Measurements from ENCODE around the gene NOD2. TPM values are rescaled to one million over a fixed set of nuclear protein-coding genes. Genes with fewer than 3 reads are reported as not detected.

The NOD2 gene
- total and polyA plus RNA-seq, 2 of the 13 experiments (the other 11 are each of a cell fraction or from before 2014, with no cell fraction given): 0.27 to 0.81 TPM

DNA sequence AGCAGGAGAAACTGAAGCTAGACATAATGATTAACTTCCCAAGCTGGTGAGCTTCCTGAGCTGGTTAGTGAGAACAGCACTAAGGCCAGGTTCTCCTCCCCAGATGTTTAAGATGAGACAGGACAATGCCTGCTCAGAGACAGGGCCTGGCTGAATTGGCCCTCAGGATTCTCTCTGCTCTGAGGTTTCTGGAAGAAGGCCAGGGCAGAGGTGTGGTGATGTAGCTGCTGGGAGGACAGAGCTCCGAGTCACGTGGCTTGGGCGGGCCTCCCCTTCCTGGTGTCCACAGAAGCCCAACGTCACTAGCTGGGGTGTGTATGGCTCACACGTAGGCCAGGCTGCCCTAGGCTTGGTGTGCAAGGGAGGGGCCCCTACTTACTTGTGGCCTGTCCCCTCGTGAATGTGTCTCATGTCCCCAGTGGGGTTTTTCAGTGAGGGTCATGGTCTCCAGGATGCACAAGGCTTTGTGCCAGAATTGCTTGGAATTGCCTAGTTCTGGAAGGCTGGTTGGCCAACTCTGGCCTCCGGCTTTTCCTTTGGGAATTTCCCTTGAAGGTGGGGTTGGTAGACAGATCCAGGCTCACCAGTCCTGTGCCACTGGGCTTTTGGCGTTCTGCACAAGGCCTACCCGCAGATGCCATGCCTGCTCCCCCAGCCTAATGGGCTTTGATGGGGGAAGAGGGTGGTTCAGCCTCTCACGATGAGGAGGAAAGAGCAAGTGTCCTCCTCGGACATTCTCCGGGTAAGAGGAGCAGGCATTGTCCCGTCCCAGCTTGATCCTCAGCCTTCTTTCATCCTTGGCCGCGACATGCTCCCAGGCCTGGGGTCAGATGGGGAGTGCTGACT lies 3.4 kb downstream of the NOD2 start (continued):
- no peak for TF ChIP-seq U2AF2 (IDR thresholded peaks at IDR 0.05; ENCODE audit: low read depth, low read length)
- no peak for TF ChIP-seq TSC22D2 (CRISPR knock-in tag; IDR thresholded peaks at IDR 0.05; ENCODE audit: borderline replicate concordance)
- TF ChIP-seq SALL2 (CRISPR knock-in tag; IDR thresholded peaks at IDR 0.05): no peak
- no peak for TF ChIP-seq BRCA1 (CRISPR knock-in tag; IDR thresholded peaks at IDR 0.05)
- no peak for TF ChIP-seq NFRKB (IDR thresholded peaks at IDR 0.05)
- TF ChIP-seq SP5 (CRISPR knock-in tag; IDR thresholded peaks at IDR 0.05; ENCODE audit: borderline replicate concordance, low read depth): peak; percentile 14; the same call in 1 of the 2 replicates
- TF ChIP-seq FOSL2 (CRISPR knock-in tag; IDR thresholded peaks at IDR 0.05): no peak
- TF ChIP-seq, protein P1, sequence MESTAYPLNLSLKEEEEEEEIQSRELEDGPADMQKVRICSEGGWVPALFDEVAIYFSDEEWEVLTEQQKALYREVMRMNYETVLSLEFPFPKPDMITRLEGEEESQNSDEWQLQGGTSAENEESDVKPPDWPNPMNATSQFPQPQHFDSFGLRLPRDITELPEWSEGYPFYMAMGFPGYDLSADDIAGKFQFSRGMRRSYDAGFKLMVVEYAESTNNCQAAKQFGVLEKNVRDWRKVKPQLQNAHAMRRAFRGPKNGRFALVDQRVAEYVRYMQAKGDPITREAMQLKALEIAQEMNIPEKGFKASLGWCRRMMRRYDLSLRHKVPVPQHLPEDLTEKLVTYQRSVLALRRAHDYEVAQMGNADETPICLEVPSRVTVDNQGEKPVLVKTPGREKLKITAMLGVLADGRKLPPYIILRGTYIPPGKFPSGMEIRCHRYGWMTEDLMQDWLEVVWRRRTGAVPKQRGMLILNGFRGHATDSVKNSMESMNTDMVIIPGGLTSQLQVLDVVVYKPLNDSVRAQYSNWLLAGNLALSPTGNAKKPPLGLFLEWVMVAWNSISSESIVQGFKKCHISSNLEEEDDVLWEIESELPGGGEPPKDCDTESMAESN (CRISPR knock-in tag; conservative IDR thresholded peaks at IDR 0.05): no peak
- no peak; the same call in 1 of the 2 replicates for TF ChIP-seq ZNF564 (CRISPR knock-in tag; IDR thresholded peaks at IDR 0.05)
- 0 out of 2 replicates have a peak, but pooled peaks have one; percentile 19 for TF ChIP-seq CREM (IDR thresholded peaks at IDR 0.05)
- TF ChIP-seq CREM (CRISPR knock-in tag; IDR thresholded peaks at IDR 0.05): no peak
- TF ChIP-seq SALL1 (CRISPR knock-in tag; IDR thresholded peaks at IDR 0.05): peak; percentile 30; the same call in 1 of the 2 replicates
- TF ChIP-seq EEA1 (CRISPR knock-in tag; IDR thresholded peaks at IDR 0.05; ENCODE audit: borderline replicate concordance): no peak
- peak; percentile 59; the same call in 1 of the 2 replicates for TF ChIP-seq YEATS2 (CRISPR knock-in tag; IDR thresholded peaks at IDR 0.05; ENCODE audit: borderline replicate concordance)
- TF ChIP-seq ZNF225 (CRISPR knock-in tag; IDR thresholded peaks at IDR 0.05): 0 out of 2 replicates have a peak, but pooled peaks have one; percentile 67
- TF ChIP-seq RARG (CRISPR knock-in tag; IDR thresholded peaks at IDR 0.05; ENCODE audit: low read depth): no peak
- TF ChIP-seq ZNF276 (CRISPR knock-in tag; IDR thresholded peaks at IDR 0.05; ENCODE audit: low read depth): no peak
- no peak for TF ChIP-seq ZNF768 (CRISPR knock-in tag; IDR thresholded peaks at IDR 0.05)
- no peak for TF ChIP-seq GPN1 (CRISPR knock-in tag; IDR thresholded peaks at IDR 0.05; ENCODE audit: borderline replicate concordance)
- no peak for TF ChIP-seq KLF6 (CRISPR knock-in tag; IDR thresholded peaks at IDR 0.05)
- TF ChIP-seq, protein P2, sequence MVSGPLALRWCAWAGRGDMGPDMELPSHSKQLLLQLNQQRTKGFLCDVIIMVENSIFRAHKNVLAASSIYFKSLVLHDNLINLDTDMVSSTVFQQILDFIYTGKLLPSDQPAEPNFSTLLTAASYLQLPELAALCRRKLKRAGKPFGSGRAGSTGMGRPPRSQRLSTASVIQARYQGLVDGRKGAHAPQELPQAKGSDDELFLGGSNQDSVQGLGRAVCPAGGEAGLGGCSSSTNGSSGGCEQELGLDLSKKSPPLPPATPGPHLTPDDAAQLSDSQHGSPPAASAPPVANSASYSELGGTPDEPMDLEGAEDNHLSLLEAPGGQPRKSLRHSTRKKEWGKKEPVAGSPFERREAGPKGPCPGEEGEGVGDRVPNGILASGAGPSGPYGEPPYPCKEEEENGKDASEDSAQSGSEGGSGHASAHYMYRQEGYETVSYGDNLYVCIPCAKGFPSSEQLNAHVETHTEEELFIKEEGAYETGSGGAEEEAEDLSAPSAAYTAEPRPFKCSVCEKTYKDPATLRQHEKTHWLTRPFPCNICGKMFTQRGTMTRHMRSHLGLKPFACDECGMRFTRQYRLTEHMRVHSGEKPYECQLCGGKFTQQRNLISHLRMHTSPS (CRISPR knock-in tag; IDR thresholded peaks at IDR 0.05; ENCODE audit: low read depth): no peak
- TF ChIP-seq EP300 (IDR thresholded peaks at IDR 0.05; ENCODE audit: low read depth in 2 of 2, low read length in 2 of 2): no peak
- TF ChIP-seq EP300 (CRISPR knock-in tag; IDR thresholded peaks at IDR 0.05; ENCODE audit: borderline replicate concordance): no peak
- TF ChIP-seq ZNF441 (CRISPR knock-in tag; IDR thresholded peaks at IDR 0.05; ENCODE audit: borderline replicate concordance): no peak
- TF ChIP-seq ZC3H13 (CRISPR knock-in tag; IDR thresholded peaks at IDR 0.05): no peak
- peak; percentile 10; the same call in 1 of the 2 replicates for TF ChIP-seq ZFY (CRISPR knock-in tag; IDR thresholded peaks at IDR 0.05)

Data from HepG2 (cell line).